H1 (cell line): ENCODE results near the gene CXCL14. TPM values are rescaled to one million over a fixed set of nuclear protein-coding genes. Genes with fewer than 3 reads are reported as not detected.

Experiments
- ASH2L ChIP-seq: fragments of 200-600, 300-600 bp; sonication (generic); IDR thresholded peaks from one replicate; pipeline ENCODE4 v1.7.1; 2017; ENCODE audit warnings: low read length
- TAF7 ChIP-seq: optimal IDR thresholded peaks from 2 replicates; pipeline ENCODE3; 2011; ENCODE audit warnings: low read depth, mild to moderate bottlenecking, inconsistent platforms, low read length, moderate library complexity, borderline replicate concordance
- polyA plus RNA-seq, 7 experiments: library from polyadenylated mRNA; depleted of rRNA in 3 of 7; stranded (reverse) in 5 of 7; unstranded in 2 of 7; fragments of >200 nt in 5 of 7; fragments of 200-250 nt in 2 of 7; gene quantifications; 1 replicate in 5 of 7; 2 replicates in 1 of 7; 4 replicates in 1 of 7; pipeline versions ENCODE4 v1.2.1 to v1.2.3, GENCODE V29; 2011 to 2013; ENCODE audit warnings: missing spikeins in 2 of 7, mixed read lengths in 2 of 7
- total RNA-seq: library from RNA; stranded (reverse); fragmentation: NEBNext Ultra II Directional; extraction: Animal tissue kit (Norgen Biotek cat#: 25700); gene quantifications from 2 replicates; pipeline ENCODE4 v1.2.1, GENCODE V29; 2021
- TF ChIP-seq, protein P1 (sequence below): IDR thresholded peaks from 2 replicates; pipeline ENCODE4 v1.6.1; 2012; ENCODE audit warnings: low read length, inconsistent platforms
- TF ChIP-seq, protein P2 (sequence below): fragments of 300-600 bp; sonication (generic); IDR thresholded peaks from 2 replicates; pipeline ENCODE4 v1.7.1; 2012; ENCODE audit warnings: low read length, moderate library complexity, mild to moderate bottlenecking, inconsistent platforms; ENCODE audit not compliant: insufficient replicate concordance

The CXCL14 gene
- total and polyA plus RNA-seq, 2 of the 8 experiments (the other 6 are each of a cell fraction or from before 2014, with no cell fraction given): 1.5 to 1.8 TPM

DNA sequence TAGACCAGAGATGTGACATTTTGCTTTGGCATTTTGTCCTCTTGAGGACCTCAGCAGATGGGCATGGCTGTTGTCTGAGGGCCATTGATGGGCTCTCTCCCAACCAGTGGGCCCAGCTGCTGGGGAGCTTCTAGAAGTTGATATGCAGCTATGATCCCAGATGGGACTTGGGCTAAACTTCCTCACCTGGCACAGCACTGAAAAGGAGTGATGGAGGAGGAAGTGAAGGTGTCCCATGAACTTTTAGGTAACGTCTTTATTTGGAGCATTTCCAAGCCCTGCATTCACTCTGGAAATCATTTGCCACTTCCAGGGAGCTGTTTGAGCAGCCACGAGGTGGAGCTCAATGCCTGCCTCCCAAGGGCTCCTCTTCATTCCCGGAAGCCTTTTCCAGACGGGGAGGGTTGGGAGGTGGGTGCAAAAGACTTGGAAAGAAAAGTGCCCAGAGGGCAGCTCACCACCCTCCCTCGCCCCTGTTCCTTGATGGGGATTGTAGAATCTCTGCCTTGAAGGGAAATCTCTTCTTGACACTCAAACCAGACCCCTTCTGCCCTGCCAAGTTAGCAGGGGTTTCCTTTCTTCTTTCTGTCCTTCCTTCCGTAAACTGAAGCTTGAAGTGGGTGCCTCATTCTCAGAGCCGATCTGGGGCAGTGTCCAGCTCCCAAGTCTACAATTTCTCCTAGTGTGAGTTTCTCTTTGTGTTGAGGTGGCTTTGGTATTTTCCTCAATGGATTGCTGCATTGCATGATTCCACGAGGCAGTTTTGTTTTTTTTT lies 24.9 kb downstream of the CXCL14 start (continued):
- TF ChIP-seq, protein P1, sequence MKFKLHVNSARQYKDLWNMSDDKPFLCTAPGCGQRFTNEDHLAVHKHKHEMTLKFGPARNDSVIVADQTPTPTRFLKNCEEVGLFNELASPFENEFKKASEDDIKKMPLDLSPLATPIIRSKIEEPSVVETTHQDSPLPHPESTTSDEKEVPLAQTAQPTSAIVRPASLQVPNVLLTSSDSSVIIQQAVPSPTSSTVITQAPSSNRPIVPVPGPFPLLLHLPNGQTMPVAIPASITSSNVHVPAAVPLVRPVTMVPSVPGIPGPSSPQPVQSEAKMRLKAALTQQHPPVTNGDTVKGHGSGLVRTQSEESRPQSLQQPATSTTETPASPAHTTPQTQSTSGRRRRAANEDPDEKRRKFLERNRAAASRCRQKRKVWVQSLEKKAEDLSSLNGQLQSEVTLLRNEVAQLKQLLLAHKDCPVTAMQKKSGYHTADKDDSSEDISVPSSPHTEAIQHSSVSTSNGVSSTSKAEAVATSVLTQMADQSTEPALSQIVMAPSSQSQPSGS: no peak
- TF ChIP-seq ASH2L (no peak), TAF7 (no peak)
- TF ChIP-seq, protein P2, sequence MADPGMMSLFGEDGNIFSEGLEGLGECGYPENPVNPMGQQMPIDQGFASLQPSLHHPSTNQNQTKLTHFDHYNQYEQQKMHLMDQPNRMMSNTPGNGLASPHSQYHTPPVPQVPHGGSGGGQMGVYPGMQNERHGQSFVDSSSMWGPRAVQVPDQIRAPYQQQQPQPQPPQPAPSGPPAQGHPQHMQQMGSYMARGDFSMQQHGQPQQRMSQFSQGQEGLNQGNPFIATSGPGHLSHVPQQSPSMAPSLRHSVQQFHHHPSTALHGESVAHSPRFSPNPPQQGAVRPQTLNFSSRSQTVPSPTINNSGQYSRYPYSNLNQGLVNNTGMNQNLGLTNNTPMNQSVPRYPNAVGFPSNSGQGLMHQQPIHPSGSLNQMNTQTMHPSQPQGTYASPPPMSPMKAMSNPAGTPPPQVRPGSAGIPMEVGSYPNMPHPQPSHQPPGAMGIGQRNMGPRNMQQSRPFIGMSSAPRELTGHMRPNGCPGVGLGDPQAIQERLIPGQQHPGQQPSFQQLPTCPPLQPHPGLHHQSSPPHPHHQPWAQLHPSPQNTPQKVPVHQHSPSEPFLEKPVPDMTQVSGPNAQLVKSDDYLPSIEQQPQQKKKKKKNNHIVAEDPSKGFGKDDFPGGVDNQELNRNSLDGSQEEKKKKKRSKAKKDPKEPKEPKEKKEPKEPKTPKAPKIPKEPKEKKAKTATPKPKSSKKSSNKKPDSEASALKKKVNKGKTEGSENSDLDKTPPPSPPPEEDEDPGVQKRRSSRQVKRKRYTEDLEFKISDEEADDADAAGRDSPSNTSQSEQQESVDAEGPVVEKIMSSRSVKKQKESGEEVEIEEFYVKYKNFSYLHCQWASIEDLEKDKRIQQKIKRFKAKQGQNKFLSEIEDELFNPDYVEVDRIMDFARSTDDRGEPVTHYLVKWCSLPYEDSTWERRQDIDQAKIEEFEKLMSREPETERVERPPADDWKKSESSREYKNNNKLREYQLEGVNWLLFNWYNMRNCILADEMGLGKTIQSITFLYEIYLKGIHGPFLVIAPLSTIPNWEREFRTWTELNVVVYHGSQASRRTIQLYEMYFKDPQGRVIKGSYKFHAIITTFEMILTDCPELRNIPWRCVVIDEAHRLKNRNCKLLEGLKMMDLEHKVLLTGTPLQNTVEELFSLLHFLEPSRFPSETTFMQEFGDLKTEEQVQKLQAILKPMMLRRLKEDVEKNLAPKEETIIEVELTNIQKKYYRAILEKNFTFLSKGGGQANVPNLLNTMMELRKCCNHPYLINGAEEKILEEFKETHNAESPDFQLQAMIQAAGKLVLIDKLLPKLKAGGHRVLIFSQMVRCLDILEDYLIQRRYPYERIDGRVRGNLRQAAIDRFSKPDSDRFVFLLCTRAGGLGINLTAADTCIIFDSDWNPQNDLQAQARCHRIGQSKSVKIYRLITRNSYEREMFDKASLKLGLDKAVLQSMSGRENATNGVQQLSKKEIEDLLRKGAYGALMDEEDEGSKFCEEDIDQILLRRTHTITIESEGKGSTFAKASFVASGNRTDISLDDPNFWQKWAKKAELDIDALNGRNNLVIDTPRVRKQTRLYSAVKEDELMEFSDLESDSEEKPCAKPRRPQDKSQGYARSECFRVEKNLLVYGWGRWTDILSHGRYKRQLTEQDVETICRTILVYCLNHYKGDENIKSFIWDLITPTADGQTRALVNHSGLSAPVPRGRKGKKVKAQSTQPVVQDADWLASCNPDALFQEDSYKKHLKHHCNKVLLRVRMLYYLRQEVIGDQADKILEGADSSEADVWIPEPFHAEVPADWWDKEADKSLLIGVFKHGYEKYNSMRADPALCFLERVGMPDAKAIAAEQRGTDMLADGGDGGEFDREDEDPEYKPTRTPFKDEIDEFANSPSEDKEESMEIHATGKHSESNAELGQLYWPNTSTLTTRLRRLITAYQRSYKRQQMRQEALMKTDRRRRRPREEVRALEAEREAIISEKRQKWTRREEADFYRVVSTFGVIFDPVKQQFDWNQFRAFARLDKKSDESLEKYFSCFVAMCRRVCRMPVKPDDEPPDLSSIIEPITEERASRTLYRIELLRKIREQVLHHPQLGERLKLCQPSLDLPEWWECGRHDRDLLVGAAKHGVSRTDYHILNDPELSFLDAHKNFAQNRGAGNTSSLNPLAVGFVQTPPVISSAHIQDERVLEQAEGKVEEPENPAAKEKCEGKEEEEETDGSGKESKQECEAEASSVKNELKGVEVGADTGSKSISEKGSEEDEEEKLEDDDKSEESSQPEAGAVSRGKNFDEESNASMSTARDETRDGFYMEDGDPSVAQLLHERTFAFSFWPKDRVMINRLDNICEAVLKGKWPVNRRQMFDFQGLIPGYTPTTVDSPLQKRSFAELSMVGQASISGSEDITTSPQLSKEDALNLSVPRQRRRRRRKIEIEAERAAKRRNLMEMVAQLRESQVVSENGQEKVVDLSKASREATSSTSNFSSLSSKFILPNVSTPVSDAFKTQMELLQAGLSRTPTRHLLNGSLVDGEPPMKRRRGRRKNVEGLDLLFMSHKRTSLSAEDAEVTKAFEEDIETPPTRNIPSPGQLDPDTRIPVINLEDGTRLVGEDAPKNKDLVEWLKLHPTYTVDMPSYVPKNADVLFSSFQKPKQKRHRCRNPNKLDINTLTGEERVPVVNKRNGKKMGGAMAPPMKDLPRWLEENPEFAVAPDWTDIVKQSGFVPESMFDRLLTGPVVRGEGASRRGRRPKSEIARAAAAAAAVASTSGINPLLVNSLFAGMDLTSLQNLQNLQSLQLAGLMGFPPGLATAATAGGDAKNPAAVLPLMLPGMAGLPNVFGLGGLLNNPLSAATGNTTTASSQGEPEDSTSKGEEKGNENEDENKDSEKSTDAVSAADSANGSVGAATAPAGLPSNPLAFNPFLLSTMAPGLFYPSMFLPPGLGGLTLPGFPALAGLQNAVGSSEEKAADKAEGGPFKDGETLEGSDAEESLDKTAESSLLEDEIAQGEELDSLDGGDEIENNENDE: no peak
